ENCODE data around the gene SH3RF2.
"Not testable (repeated sequence)": the region's sequence is repeated elsewhere in the genome, so short reads cannot be mapped to it uniquely, and the experiment has no call there.

Gene SH3RF2

GRCh38 chr5:146084376-146084775, 148.0 kb downstream of the SH3RF2 start:
- DNase-seq = no peak

GRCh38 chr5:146088098-146088497, 151.7 kb downstream of the SH3RF2 start:
- no peak for DNase-seq

DNA sequence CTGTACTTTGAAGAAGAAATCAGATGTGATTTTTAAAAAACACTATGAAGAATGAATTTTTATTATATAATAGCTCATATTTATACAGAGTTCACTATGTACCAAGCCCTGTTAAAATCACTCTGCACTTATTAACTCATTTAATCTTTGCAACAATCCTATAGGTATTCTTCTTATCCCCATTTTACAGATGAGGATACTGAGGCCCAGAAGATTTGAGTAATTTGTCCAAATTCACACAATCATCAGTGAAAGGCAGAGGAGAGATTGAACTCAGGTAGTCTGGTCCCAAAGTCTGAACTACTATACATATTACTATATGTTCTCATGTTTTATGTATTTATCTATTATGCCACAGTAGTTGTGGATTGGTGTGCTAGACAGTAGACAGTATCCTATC, 152.9 kb downstream of the SH3RF2 start:
- no peak for DNase-seq

- no peak for DNase-seq
Measured at GRCh38 chr5:146091881-146092280, 155.5 kb downstream of the SH3RF2 start.

DNA sequence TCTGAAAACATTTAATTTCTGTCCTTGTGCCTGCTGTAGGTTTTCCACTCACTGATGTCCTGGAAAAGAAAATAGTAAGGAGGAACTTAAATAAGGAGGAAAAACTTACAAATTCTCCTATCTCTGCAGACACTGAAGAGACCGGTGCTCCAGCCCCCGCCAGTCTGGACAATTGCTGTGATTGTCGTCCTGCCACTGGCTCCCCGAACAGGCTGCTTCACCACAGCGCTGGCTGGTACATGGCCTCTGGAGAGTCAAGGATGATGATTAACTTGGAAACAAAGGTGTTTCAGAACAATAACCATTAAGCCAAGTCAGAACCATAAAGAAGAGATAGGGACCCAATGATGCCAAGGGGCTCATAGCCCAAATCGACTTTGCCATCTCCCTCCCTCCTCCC, 161.7 kb downstream of the SH3RF2 start:
- DNase-seq = no peak

DNA sequence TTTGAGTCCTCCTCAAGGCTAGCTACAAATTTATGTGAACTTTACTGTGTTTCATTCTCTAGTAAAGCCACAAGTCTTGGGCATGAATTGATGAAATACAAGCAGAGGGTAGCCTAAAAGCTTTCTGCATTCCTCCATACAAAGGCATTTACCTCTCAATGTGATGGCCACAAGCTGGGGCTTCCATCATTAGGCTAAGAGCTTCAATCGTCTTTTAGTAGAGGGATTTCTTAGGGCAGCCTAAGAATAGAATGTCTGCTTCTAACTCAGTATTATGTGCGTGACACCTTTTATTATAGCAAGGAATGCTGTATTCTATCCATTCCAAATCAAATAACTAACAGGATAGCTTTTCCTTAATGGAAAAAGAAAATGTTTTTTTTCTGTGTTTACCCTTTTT, 165.3 kb downstream of the SH3RF2 start:
- no peak for DNase-seq

GRCh38 chr5:146103594-146103993, 167.2 kb downstream of the SH3RF2 start:
- no peak for DNase-seq

- DNase-seq = no peak
Measured at GRCh38 chr5:146105477-146105876, 169.1 kb downstream of the SH3RF2 start, which contains the start of gene PLAC8L1. PLAC8L1 (minus strand) TSS chr5:146105577; CDS start chr5:146104311, 1,266 bp downstream.

DNA sequence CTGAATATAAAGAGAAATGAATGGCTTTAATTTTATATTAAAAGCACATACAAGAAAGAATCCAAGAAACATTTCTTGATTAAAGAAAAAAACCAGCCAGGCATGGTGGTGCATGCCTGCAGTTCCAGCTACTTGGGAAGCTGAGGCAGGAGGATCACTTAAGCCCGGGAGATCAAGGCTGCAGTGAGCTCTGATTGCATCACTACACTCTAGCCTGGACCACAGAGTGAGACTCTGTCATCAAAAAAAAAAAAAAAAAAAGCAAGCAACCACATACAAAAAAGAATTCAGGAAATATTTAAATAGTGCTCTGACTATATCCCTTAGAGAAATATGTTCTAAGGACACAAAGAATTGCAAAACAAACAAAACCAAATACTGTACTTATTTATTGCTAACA, 171.5 kb downstream of the SH3RF2 start:
- no peak for DNase-seq

DNA sequence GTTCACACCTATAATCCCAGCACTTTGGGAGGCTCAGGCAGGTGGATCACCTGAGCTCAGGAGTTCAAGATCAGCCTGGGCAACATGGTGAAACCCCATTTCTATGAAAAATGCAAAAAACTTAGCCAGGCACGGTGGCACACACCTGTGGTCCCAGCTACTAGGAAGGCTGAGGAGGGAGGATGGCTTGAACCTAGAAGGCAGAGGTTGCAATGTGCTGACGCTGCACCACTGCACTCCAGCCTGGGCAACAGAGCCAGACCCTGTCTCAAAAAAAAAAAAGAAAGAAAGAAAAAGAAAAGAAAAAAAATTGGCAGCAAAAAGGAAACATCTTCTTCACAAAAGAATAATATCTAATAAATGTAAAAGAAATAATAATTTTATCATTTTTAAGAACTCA, 172.5 kb downstream of the SH3RF2 start:
- DNase-seq = not testable (repeated sequence)

GRCh38 chr5:146109379-146109778, 173.0 kb downstream of the SH3RF2 start:
- DNase-seq = no peak

- DNase-seq = no peak
Measured at GRCh38 chr5:146111409-146111808, 175.0 kb downstream of the SH3RF2 start.

- no peak for DNase-seq
Measured at GRCh38 chr5:146112476-146112875, 176.1 kb downstream of the SH3RF2 start.
